GM11168 (cell line): ENCODE measurements around the gene ASTN1.

Experiments
- in situ Hi-C: fragments of 300-500 bp; cut with MboI; formaldehyde crosslinking; loops from one replicate; pipeline ENCODE4 v1.12.0; 2022; ENCODE audit warnings: low sequenced_read_pairs; ENCODE audit not compliant: unreplicated experiment

ASTN1 gene

GRCh38 chr1:177007437-177008161, 156.9 kb downstream of the ASTN1 start:
- in situ Hi-C loops: no loop called here

- in situ Hi-C loops: no loop called here
Observed at GRCh38 chr1:177002891-177003290, 161.6 kb downstream of the ASTN1 start.

GRCh38 chr1:177001556-177001955, 163.0 kb downstream of the ASTN1 start:
- in situ Hi-C loops: no loop called here

- in situ Hi-C loops: no loop called here
Observed at GRCh38 chr1:176998183-176998795, 166.2 kb downstream of the ASTN1 start.

GRCh38 chr1:176996456-176997090, 167.9 kb downstream of the ASTN1 start:
- in situ Hi-C loops: no loop called here

- in situ Hi-C loops: no loop called here
Observed at GRCh38 chr1:176994931-176995596, 169.4 kb downstream of the ASTN1 start.

GRCh38 chr1:176993587-176993986, 170.9 kb downstream of the ASTN1 start:
- in situ Hi-C loops: no loop called here

GRCh38 chr1:176989754-176990153, 174.8 kb downstream of the ASTN1 start:
- in situ Hi-C loops: no loop called here

- in situ Hi-C loops: no loop called here
Observed at GRCh38 chr1:176989023-176989422, 175.5 kb downstream of the ASTN1 start.

GRCh38 chr1:176987016-176987415, 177.5 kb downstream of the ASTN1 start:
- in situ Hi-C loops: no loop called here

GRCh38 chr1:176983731-176984130, 180.8 kb downstream of the ASTN1 start:
- in situ Hi-C loops: no loop called here

- in situ Hi-C loops: no loop called here
Observed at GRCh38 chr1:176976771-176977170, 187.7 kb downstream of the ASTN1 start.

- in situ Hi-C loops: no loop called here
Observed at GRCh38 chr1:176976225-176976624, 188.3 kb downstream of the ASTN1 start.

- in situ Hi-C loops: no loop called here
Observed at GRCh38 chr1:176964687-176965086, 199.8 kb downstream of the ASTN1 start.

- in situ Hi-C loops: no loop called here
Observed at GRCh38 chr1:176963181-176963580, 201.3 kb downstream of the ASTN1 start.

- in situ Hi-C loops: no loop called here
Observed at GRCh38 chr1:176961678-176962077, 202.8 kb downstream of the ASTN1 start.

GRCh38 chr1:176959191-176959820, 205.2 kb downstream of the ASTN1 start:
- in situ Hi-C loops: no loop called here

GRCh38 chr1:176957603-176958002, 206.9 kb downstream of the ASTN1 start:
- in situ Hi-C loops: no loop called here

- in situ Hi-C loops: no loop called here
Observed at GRCh38 chr1:176954242-176954641, 210.3 kb downstream of the ASTN1 start.

- in situ Hi-C loops: no loop called here
Observed at GRCh38 chr1:176950736-176951324, 213.7 kb downstream of the ASTN1 start.
